SJCRH30 (cell line): ENCODE results near the gene C2CD4B. TPM values are rescaled to one million over a fixed set of nuclear protein-coding genes. Genes with fewer than 3 reads are reported as not detected.

Experiments used
- DNase-seq, 2 experiments: peaks; one replicate each; pipeline ENCODE4 v3.0.0-alpha.2; 2015 to 2020
- H3K27ac ChIP-seq: fragments of 250-450 bp; sonication (Bioruptor Pico); 2 replicates; pipeline ENCODE4 v1.5.1; 2020; ENCODE audit warnings: mild to moderate bottlenecking, moderate library complexity
- H3K27me3 ChIP-seq: fragments of 250-450 bp; sonication (Bioruptor Pico); 2 replicates; pipeline ENCODE4 v1.5.1; 2020; ENCODE audit warnings: mild to moderate bottlenecking, moderate library complexity
- H3K36me3 ChIP-seq: fragments of 250-450 bp; sonication (Bioruptor Pico); 2 replicates; pipeline ENCODE4 v1.5.1; 2020; ENCODE audit warnings: mild to moderate bottlenecking, moderate library complexity
- H3K4me1 ChIP-seq: fragments of 250-450 bp; sonication (Bioruptor Pico); 2 replicates; pipeline ENCODE4 v1.5.1; 2020; ENCODE audit warnings: mild to moderate bottlenecking, moderate library complexity
- H3K4me3 ChIP-seq: fragments of 250-450 bp; sonication (Bioruptor Pico); 2 replicates; pipeline ENCODE4 v1.5.1; 2020; ENCODE audit warnings: mild to moderate bottlenecking, moderate library complexity
- H3K9me3 ChIP-seq: fragments of 250-450 bp; sonication (Bioruptor Pico); replicated peaks from 2 replicates; pipeline ENCODE4 v1.5.1; 2020; ENCODE audit warnings: mild to moderate bottlenecking, moderate library complexity
- total RNA-seq: library from RNA; depleted of rRNA; stranded (reverse); fragments of >200 nt; shearing (Covaris generic); gene quantifications from 2 replicates; pipeline ENCODE4 v1.2.3, GENCODE V29; 2014; rRNA removed

The C2CD4B gene
- not detected in 2 replicates for total RNA-seq

- Histone ChIP-seq H3K4me1 (no peaks in the 10 kb centered on the region), H3K9me3 (no peaks in the 10 kb centered on the region), H3K36me3 (no peaks in the 10 kb centered on the region), H3K27ac (no peak within 1 kb of the TSS), H3K4me3 (no peak within 1 kb of the TSS), H3K27me3 (no peaks in the 10 kb centered on the region; the same call in 1 of the 2 replicates)
- no peak for DNase-seq
Measured at GRCh38 chr15:62165104-62165792, at the start of gene C2CD4B. TSS of gene C2CD4B (minus strand) at chr15:62165285. CDS start at chr15:62164984, 301 bp downstream.

- no peaks in the 10 kb centered on the region for H3K36me3 ChIP-seq
- H3K9me3 ChIP-seq: peaks cover 3% of the 10 kb centered on the region
- no peaks in the 10 kb centered on the region for H3K27me3 ChIP-seq
- no peak overlapping the region for H3K27ac ChIP-seq
- H3K4me1 ChIP-seq: no peaks in the 10 kb centered on the region
- no peak overlapping the region for H3K4me3 ChIP-seq
- no peak for DNase-seq
Measured at GRCh38 chr15:62212741-62213140, 47.7 kb upstream of the C2CD4B start.

GRCh38 chr15:62211348-62211747 lies 46.3 kb upstream of the C2CD4B start:
- Histone ChIP-seq H3K36me3 (no peaks in the 10 kb centered on the region), H3K4me1 (no peaks in the 10 kb centered on the region), H3K27me3 (no peaks in the 10 kb centered on the region), H3K27ac (no peak overlapping the region), H3K9me3 (peaks cover 3% of the 10 kb centered on the region), H3K4me3 (no peak overlapping the region)
- no peak for DNase-seq

- Histone ChIP-seq H3K27ac (no peak overlapping the region), H3K4me3 (no peak overlapping the region), H3K9me3 (peaks cover 3% of the 10 kb centered on the region), H3K36me3 (no peaks in the 10 kb centered on the region), H3K27me3 (no peaks in the 10 kb centered on the region), H3K4me1 (no peaks in the 10 kb centered on the region)
- DNase-seq: no peak
Measured at GRCh38 chr15:62209821-62210220, 44.7 kb upstream of the C2CD4B start.

- no peaks in the 10 kb centered on the region for H3K4me1 ChIP-seq
- H3K27ac ChIP-seq: no peak overlapping the region
- H3K27me3 ChIP-seq: no peaks in the 10 kb centered on the region
- H3K4me3 ChIP-seq: no peak overlapping the region
- peaks cover 3% of the 10 kb centered on the region for H3K9me3 ChIP-seq
- no peaks in the 10 kb centered on the region for H3K36me3 ChIP-seq
- DNase-seq: no peak
Measured at GRCh38 chr15:62209322-62209721, 44.2 kb upstream of the C2CD4B start.

GRCh38 chr15:62208884-62209283 lies 43.8 kb upstream of the C2CD4B start:
- H3K27me3 ChIP-seq: no peaks in the 10 kb centered on the region
- no peaks in the 10 kb centered on the region for H3K36me3 ChIP-seq
- DNase-seq: no peak
- H3K9me3 ChIP-seq: peaks cover 3% of the 10 kb centered on the region
- H3K4me3 ChIP-seq: no peak overlapping the region
- no peaks in the 10 kb centered on the region for H3K4me1 ChIP-seq
- H3K27ac ChIP-seq: no peak overlapping the region

- no peak for DNase-seq
- Histone ChIP-seq H3K4me1 (no peaks in the 10 kb centered on the region), H3K4me3 (no peak overlapping the region), H3K9me3 (peaks cover 3% of the 10 kb centered on the region), H3K36me3 (no peaks in the 10 kb centered on the region), H3K27ac (no peak overlapping the region), H3K27me3 (no peaks in the 10 kb centered on the region)
Measured at GRCh38 chr15:62208367-62208766, 43.3 kb upstream of the C2CD4B start.

GRCh38 chr15:62190675-62191074 lies 25.6 kb upstream of the C2CD4B start:
- H3K4me1 ChIP-seq: no peaks in the 10 kb centered on the region
- H3K36me3 ChIP-seq: no peaks in the 10 kb centered on the region

GRCh38 chr15:62190274-62190673 lies 25.2 kb upstream of the C2CD4B start:
- Histone ChIP-seq H3K36me3 (no peaks in the 10 kb centered on the region), H3K27ac (no peak overlapping the region; the same call in 1 of the 2 replicates)

More at GRCh38 chr15:62190675-62191074, 25.6 kb upstream of the C2CD4B start:
- Histone ChIP-seq H3K4me3 (no peak overlapping the region), H3K27me3 (no peaks in the 10 kb centered on the region), H3K27ac (no peak overlapping the region; the same call in 1 of the 2 replicates), H3K9me3 (no peaks in the 10 kb centered on the region)
- no peak for DNase-seq

GRCh38 chr15:62188744-62189143 lies 23.7 kb upstream of the C2CD4B start:
- Histone ChIP-seq H3K9me3 (no peaks in the 10 kb centered on the region), H3K27me3 (no peaks in the 10 kb centered on the region), H3K36me3 (no peaks in the 10 kb centered on the region), H3K4me1 (no peaks in the 10 kb centered on the region), H3K4me3 (no peak overlapping the region), H3K27ac (no peak overlapping the region)
- DNase-seq: no peak

More at GRCh38 chr15:62190274-62190673, 25.2 kb upstream of the C2CD4B start:
- no peaks in the 10 kb centered on the region for H3K27me3 ChIP-seq
- no peaks in the 10 kb centered on the region for H3K4me1 ChIP-seq
- H3K4me3 ChIP-seq: no peak overlapping the region
- DNase-seq: no peak
- no peaks in the 10 kb centered on the region for H3K9me3 ChIP-seq

- no peaks in the 10 kb centered on the region for H3K36me3 ChIP-seq
- H3K4me1 ChIP-seq: no peaks in the 10 kb centered on the region
- no peak for DNase-seq
- H3K4me3 ChIP-seq: no peak overlapping the region
- H3K27me3 ChIP-seq: no peaks in the 10 kb centered on the region
- no peak overlapping the region for H3K27ac ChIP-seq
- no peaks in the 10 kb centered on the region for H3K9me3 ChIP-seq
Measured at GRCh38 chr15:62187910-62188309, 22.8 kb upstream of the C2CD4B start.

- no peaks in the 10 kb centered on the region for H3K27me3 ChIP-seq
- no peaks in the 10 kb centered on the region for H3K36me3 ChIP-seq
- H3K4me1 ChIP-seq: no peaks in the 10 kb centered on the region
- DNase-seq: no peak
- H3K27ac ChIP-seq: no peak overlapping the region
- no peak overlapping the region for H3K4me3 ChIP-seq
- no peaks in the 10 kb centered on the region for H3K9me3 ChIP-seq
Measured at GRCh38 chr15:62187425-62187824, 22.3 kb upstream of the C2CD4B start.

GRCh38 chr15:62186578-62186977 lies 21.5 kb upstream of the C2CD4B start:
- Histone ChIP-seq H3K27ac (no peak overlapping the region), H3K9me3 (no peaks in the 10 kb centered on the region), H3K4me1 (no peaks in the 10 kb centered on the region), H3K36me3 (no peaks in the 10 kb centered on the region), H3K4me3 (no peak overlapping the region), H3K27me3 (no peaks in the 10 kb centered on the region)
- DNase-seq: no peak

- H3K27me3 ChIP-seq: no peaks in the 10 kb centered on the region
- no peaks in the 10 kb centered on the region for H3K9me3 ChIP-seq
- H3K4me3 ChIP-seq: no peak overlapping the region
- no peak for DNase-seq
- H3K27ac ChIP-seq: no peak overlapping the region
- H3K36me3 ChIP-seq: no peaks in the 10 kb centered on the region
- no peaks in the 10 kb centered on the region for H3K4me1 ChIP-seq
Measured at GRCh38 chr15:62183130-62183529, 18.0 kb upstream of the C2CD4B start.

GRCh38 chr15:62173215-62173614 lies 8.1 kb upstream of the C2CD4B start:
- no peaks in the 10 kb centered on the region for H3K4me1 ChIP-seq
- DNase-seq: no peak
- no peak overlapping the region for H3K27ac ChIP-seq
- H3K36me3 ChIP-seq: no peaks in the 10 kb centered on the region
- no peak overlapping the region for H3K4me3 ChIP-seq
- H3K27me3 ChIP-seq: no peaks in the 10 kb centered on the region
- H3K9me3 ChIP-seq: no peaks in the 10 kb centered on the region

GRCh38 chr15:62171882-62172281 lies 6.8 kb upstream of the C2CD4B start:
- H3K27me3 ChIP-seq: no peaks in the 10 kb centered on the region

More at GRCh38 chr15:62171882-62172281, 6.8 kb upstream of the C2CD4B start:
- DNase-seq: no peak
- Histone ChIP-seq H3K9me3 (no peaks in the 10 kb centered on the region), H3K36me3 (no peaks in the 10 kb centered on the region), H3K4me3 (no peak overlapping the region), H3K4me1 (no peaks in the 10 kb centered on the region), H3K27ac (no peak overlapping the region)
